Ishikawa (cell line): Measurements from ENCODE around the gene PPP6R3.

Source experiments
- CEBPB ChIP-seq: IDR thresholded peaks from 2 replicates; pipeline ENCODE4 v1.6.1; 2012
- CREB1 ChIP-seq: IDR thresholded peaks from 2 replicates; pipeline ENCODE4 v1.6.1; 2012; ENCODE audit warnings: low read depth
- EGR1 ChIP-seq: IDR thresholded peaks from 2 replicates; pipeline ENCODE4 v1.6.1; 2012
- EP300 ChIP-seq: IDR thresholded peaks from 2 replicates; pipeline ENCODE4 v1.6.1; 2012; ENCODE audit warnings: borderline replicate concordance
- FOXM1 ChIP-seq: IDR thresholded peaks from 2 replicates; pipeline ENCODE4 v1.6.1; 2012; ENCODE audit warnings: low read depth, borderline replicate concordance
- NFIC ChIP-seq: IDR thresholded peaks from 2 replicates; pipeline ENCODE4 v1.6.1; 2012
- RAD21 ChIP-seq: IDR thresholded peaks from 2 replicates; pipeline ENCODE4 v1.6.1; 2012; ENCODE audit warnings: low read depth
- TAF1 ChIP-seq: IDR thresholded peaks from 2 replicates; pipeline ENCODE4 v1.6.1; 2012; ENCODE audit warnings: low read depth, mild to moderate bottlenecking
- TCF12 ChIP-seq: IDR thresholded peaks from 2 replicates; pipeline ENCODE4 v1.6.1; 2012; ENCODE audit warnings: low read depth
- TEAD4 ChIP-seq: IDR thresholded peaks from 2 replicates; pipeline ENCODE4 v1.6.1; 2012
- YY1 ChIP-seq: IDR thresholded peaks from 2 replicates; pipeline ENCODE4 v1.6.1; 2012; ENCODE audit warnings: low read depth
- ZBTB7A ChIP-seq: IDR thresholded peaks from 2 replicates; pipeline ENCODE4 v1.6.1; 2012; ENCODE audit warnings: low read depth
- TF ChIP-seq, protein P1 (sequence below): IDR thresholded peaks from 2 replicates; pipeline ENCODE4 v1.6.1; 2012; ENCODE audit warnings: low read depth, mild to moderate bottlenecking
- TF ChIP-seq, protein P2 (sequence below): IDR thresholded peaks from 2 replicates; pipeline ENCODE4 v1.6.1; 2012
- TF ChIP-seq, protein P3 (sequence below): IDR thresholded peaks from 2 replicates; pipeline ENCODE4 v1.6.1; 2012

Gene PPP6R3

DNA sequence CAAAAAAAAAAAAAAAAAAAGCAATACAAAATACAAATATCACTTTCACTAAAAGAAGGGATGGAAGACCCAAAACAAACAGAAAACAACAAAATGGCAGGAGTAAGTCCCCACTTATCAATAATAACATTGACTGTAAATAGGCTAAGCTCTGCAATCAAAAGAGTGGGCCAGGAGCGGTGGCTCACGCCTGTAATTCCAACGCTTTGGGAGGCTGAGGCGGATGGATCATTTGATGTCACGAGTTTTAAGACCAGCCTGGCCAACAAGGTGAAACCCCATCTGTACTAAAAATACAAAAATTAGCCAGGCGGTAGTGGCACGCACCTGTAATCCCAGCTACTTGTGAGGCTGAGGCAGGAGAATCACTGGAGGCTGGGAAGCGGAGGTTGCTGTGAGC, 9.8 kb upstream of the PPP6R3 start:
- TF ChIP-seq ZBTB7A (no peak), TEAD4 (no peak), TAF1 (no peak), NFIC (no peak), CREB1 (no peak), TCF12 (no peak), CEBPB (no peak), RAD21 (no peak), FOXM1 (no peak)
- TF ChIP-seq, protein P1, sequence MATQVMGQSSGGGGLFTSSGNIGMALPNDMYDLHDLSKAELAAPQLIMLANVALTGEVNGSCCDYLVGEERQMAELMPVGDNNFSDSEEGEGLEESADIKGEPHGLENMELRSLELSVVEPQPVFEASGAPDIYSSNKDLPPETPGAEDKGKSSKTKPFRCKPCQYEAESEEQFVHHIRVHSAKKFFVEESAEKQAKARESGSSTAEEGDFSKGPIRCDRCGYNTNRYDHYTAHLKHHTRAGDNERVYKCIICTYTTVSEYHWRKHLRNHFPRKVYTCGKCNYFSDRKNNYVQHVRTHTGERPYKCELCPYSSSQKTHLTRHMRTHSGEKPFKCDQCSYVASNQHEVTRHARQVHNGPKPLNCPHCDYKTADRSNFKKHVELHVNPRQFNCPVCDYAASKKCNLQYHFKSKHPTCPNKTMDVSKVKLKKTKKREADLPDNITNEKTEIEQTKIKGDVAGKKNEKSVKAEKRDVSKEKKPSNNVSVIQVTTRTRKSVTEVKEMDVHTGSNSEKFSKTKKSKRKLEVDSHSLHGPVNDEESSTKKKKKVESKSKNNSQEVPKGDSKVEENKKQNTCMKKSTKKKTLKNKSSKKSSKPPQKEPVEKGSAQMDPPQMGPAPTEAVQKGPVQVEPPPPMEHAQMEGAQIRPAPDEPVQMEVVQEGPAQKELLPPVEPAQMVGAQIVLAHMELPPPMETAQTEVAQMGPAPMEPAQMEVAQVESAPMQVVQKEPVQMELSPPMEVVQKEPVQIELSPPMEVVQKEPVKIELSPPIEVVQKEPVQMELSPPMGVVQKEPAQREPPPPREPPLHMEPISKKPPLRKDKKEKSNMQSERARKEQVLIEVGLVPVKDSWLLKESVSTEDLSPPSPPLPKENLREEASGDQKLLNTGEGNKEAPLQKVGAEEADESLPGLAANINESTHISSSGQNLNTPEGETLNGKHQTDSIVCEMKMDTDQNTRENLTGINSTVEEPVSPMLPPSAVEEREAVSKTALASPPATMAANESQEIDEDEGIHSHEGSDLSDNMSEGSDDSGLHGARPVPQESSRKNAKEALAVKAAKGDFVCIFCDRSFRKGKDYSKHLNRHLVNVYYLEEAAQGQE: no peak

DNA sequence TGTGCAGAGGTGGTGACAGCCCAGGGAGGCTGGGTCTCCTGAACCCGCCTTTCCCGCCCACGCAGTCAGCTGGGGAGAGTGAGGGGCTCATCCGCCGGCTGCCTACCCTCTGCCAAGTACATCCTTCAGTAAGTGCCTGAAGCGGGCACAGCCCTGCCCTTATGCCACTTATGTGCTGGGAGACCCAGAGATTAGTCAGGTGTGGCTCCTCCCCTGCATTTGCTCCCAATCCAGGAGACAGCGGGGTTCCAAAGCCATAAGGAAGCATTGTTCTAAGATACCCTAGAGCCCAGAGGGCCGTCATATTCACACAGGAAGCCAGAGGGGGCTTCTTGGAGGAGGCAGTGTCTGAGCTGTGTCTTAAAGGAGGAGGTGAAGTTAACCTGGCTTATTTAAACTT, 5.8 kb upstream of the PPP6R3 start:
- no peak for TF ChIP-seq TEAD4
- TF ChIP-seq, protein P2, sequence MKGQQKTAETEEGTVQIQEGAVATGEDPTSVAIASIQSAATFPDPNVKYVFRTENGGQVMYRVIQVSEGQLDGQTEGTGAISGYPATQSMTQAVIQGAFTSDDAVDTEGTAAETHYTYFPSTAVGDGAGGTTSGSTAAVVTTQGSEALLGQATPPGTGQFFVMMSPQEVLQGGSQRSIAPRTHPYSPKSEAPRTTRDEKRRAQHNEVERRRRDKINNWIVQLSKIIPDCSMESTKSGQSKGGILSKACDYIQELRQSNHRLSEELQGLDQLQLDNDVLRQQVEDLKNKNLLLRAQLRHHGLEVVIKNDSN: no peak
- TF ChIP-seq TAF1: no peak
- TF ChIP-seq FOXM1: no peak
- TF ChIP-seq NFIC: no peak
- TF ChIP-seq YY1: no peak
- no peak for TF ChIP-seq CEBPB
- TF ChIP-seq RAD21: no peak
- TF ChIP-seq EP300: no peak
- TF ChIP-seq ZBTB7A: no peak
- TF ChIP-seq, protein P3, sequence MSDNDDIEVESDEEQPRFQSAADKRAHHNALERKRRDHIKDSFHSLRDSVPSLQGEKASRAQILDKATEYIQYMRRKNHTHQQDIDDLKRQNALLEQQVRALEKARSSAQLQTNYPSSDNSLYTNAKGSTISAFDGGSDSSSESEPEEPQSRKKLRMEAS: no peak
- 0 out of 2 replicates have a peak, but pooled peaks have one; percentile 13 for TF ChIP-seq TCF12
- TF ChIP-seq CREB1: no peak
- peak; percentile 58; the same call in 1 of the 2 replicates for TF ChIP-seq EGR1
- TF ChIP-seq, protein P1: no peak

DNA sequence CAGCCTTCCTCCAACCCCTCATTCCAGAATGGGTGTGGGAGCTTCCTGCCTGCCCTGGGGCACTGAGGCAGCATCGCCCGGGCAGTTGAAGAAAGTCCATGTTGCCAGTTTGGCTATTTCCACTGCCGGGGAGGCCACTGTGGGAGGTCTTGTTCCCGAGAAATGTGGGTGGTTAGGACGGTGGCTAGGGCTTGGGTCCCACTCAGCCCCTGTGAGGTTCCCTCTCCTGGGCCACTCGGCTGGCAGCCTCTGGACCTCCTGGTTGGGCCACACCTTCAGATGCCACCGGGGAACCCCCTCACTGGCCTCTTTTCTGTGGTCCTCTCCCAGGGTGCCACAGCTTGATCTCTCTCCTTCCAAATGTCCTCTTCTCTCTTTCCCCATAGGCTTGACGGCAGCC, 5.1 kb upstream of the PPP6R3 start:
- TF ChIP-seq CREB1 (no peak), RAD21 (no peak), TAF1 (no peak), YY1 (no peak), NFIC (no peak), CEBPB (no peak), ZBTB7A (no peak), EGR1 (no peak), FOXM1 (no peak), TEAD4 (no peak)
- TF ChIP-seq, protein P3: no peak

DNA sequence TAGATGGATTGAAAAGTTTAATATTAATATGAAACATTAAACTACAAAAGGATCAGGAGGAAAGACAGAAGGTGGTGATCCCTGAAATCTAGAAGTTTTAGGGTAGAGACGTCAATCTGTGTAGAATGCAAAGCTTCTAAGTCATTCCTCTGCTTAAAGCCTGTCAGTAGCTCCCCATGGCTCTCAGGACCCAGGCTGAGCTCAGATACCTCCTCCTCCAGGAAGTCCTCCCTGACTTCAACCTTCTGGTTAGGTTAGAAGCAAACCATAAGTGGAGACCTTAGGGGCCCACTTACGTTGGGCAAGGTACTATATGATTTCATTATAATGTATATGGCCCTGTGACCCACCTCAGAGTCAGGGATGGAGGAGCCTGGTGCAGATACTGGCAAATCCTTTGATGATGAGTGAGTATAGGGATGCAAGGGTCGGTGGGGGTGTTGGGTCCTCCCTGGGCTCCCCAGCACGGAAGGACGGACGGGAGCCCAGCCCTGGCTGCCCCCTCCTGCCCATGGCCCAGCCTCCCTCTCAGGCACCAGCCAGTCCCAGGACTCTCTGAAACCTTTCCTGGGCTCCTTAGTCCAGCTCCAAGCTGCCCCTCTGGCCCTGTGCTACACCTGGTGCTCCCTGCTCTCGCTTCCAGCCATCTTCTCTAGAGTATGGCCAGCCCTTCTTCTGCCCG, 3.2 kb upstream of the PPP6R3 start:
- TF ChIP-seq YY1: no peak
- TF ChIP-seq, protein P2: no peak
- no peak for TF ChIP-seq FOXM1
- TF ChIP-seq NFIC: no peak
- no peak for TF ChIP-seq CEBPB
- TF ChIP-seq ZBTB7A: no peak
- no peak for TF ChIP-seq TEAD4
- TF ChIP-seq, protein P1: no peak
- TF ChIP-seq TCF12: no peak
- no peak for TF ChIP-seq EGR1
- TF ChIP-seq RAD21: no peak
- TF ChIP-seq EP300: no peak
- TF ChIP-seq, protein P3: no peak
- TF ChIP-seq TAF1: no peak
- no peak for TF ChIP-seq CREB1
